Cardiac fibroblast (primary cell): ENCODE data around the gene MAD1L1.

ENCODE experiments used
- DNase-seq, 2 donors: peaks; one replicate each; pipeline versions ENCODE4 v3.0.0 to v3.0.0-alpha.2; 2010; ENCODE audit warnings: low read depth in 2 of 2
- H3K4me3 ChIP-seq, 2 donors: replicated peaks in 1 of 2; 1 replicate in 1 of 2; 2 replicates in 1 of 2; pipeline ENCODE4 v1.5.1; 2011; ENCODE audit warnings: low read depth in 2 of 2, low read length in 2 of 2, mild to moderate bottlenecking in 2 of 2, moderate library complexity in 1 of 2
- CTCF ChIP-seq: IDR thresholded peaks from one replicate; pipeline ENCODE4 v1.5.1; 2011; ENCODE audit warnings: low read depth, mild to moderate bottlenecking, low read length, inconsistent platforms

MAD1L1 gene

DNA sequence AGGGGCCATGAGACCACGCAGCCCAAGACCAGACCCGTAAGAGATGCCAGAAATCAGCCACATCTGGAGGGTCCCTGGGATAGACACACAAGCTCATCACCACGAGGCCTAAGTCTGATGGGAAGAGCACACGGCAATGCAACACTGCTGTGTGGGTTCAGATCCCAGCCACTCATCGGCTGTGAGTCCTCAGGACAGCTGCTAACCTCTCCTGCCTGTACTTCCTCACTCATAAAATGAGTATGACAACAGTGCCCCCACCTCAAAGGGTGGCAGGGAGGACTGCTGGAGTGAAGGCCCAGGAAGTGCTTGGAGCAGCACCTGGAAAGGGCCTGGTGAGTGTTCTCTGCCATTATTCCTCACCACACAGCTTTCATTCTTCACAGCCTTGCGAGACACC, 60.9 kb downstream of the MAD1L1 start:
- no peak for DNase-seq
- TF ChIP-seq CTCF: no peak
- no peak overlapping the region for H3K4me3 ChIP-seq

GRCh38 chr7:2170576-2171521, 61.9 kb downstream of the MAD1L1 start:
- no peak for DNase-seq
- no peak overlapping the region for H3K4me3 ChIP-seq
- TF ChIP-seq CTCF: no peak

DNA sequence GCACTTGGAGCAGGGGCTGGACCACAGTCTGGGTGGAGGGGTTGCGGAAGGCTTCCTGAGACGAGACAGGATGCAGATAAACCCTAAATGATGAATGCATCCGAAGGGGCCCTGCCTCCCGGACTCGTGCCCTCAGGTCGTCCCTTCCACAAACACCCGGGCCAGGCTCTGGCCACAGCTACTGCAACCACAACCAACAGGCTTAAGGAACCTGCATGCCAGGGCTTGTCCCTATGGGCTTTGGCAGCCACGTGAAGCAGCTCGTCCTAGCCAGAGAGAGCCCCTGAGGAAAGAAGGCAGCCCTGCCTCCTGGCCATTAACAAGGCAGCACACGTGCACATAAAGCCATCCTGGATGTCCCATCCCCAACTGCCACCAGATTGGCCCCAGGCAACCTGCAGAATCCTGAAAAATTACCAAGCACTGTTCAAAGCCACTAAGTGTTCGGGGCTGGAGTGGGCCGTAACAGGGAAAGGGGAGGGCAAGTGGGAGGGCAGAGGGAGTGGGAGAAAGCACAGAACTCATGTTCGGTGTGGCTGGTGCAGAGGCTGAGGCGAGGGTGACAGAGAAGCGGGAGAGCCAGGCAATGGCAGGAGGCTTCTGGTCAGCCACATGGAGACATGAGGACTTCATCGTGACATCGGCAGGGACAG, 62.7 kb downstream of the MAD1L1 start:
- DNase-seq: no peak
- H3K4me3 ChIP-seq: no peak overlapping the region
- TF ChIP-seq CTCF: no peak

- no peak overlapping the region for H3K4me3 ChIP-seq
- no peak for TF ChIP-seq CTCF
- DNase-seq: no peak
Observed at GRCh38 chr7:2168615-2169311, 64.0 kb downstream of the MAD1L1 start.

- no peak overlapping the region for H3K4me3 ChIP-seq
- TF ChIP-seq CTCF: no peak
- no peak for DNase-seq
Observed at GRCh38 chr7:2166625-2167280, 66.0 kb downstream of the MAD1L1 start.
